HG02610 (cell line): Measurements from ENCODE around the gene IL31RA.
A peak's percentile ranks its signal among the peaks of the same experiment; 100 is the strongest.

Experiments
- ATAC-seq: cut with Tn5 transposase; IDR thresholded peaks from one replicate; pipeline ENCODE4 v1.9.1; 2021; ENCODE audit warnings: mild to moderate bottlenecking, moderate library complexity; ENCODE audit not compliant: unreplicated experiment

The IL31RA gene

DNA sequence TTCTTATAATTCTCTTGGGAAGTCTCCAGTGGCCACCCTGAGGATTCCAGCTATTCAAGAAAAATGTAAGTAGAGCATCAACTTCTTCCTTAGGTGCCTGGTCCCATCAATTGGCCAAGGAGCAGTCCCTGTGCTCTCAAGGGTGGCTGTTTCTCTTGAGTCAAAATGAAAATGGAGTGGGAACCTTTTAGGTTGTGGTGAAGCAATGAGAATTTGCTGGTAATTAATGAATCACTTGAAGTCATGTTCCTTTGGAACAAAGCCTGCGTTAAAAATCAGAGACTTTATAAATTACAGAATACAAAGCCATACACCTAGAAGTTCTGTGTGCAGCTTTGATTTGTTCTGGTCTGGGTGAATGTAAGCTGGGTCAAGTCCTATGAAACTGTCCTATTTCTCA, 48.9 kb downstream of the IL31RA start:
- ATAC-seq: peak; percentile 37

DNA sequence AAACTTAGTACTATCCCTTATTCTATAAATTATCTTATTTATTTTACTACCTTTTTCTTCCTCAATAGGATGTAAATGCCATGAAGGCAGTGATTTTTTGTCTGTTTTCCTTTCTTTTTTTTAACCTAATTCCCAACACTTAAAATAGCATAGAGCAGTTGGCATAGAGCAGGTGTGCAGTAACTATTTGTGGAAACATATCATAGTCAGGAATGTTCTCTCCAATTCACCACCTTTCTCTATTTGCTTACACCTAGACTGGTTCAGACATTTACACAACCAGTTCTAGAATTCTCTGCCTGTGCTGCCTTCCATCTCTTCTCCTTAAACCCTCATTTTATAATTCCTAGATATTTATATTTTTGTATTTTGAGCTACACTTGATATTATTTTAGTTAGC, 49.6 kb downstream of the IL31RA start:
- no peak for ATAC-seq

DNA sequence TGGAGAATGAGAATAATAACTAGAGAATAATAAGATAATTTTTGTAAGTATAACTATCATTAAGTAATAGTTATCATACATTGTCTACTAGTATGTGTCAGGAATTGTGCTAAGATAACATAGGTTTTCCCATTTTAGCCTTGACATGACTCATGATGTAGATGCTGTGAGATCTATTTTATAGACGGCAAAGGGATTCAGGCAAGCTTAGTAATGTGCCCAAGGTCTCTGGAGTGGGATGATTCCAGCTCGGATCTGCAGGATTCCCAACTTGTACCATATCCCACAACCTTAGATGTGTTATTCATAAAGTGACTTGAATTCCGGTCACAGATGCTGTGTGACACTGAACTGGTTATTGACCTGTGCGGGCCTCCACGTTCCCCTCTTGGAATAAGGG, 51.5 kb downstream of the IL31RA start:
- no peak for ATAC-seq

DNA sequence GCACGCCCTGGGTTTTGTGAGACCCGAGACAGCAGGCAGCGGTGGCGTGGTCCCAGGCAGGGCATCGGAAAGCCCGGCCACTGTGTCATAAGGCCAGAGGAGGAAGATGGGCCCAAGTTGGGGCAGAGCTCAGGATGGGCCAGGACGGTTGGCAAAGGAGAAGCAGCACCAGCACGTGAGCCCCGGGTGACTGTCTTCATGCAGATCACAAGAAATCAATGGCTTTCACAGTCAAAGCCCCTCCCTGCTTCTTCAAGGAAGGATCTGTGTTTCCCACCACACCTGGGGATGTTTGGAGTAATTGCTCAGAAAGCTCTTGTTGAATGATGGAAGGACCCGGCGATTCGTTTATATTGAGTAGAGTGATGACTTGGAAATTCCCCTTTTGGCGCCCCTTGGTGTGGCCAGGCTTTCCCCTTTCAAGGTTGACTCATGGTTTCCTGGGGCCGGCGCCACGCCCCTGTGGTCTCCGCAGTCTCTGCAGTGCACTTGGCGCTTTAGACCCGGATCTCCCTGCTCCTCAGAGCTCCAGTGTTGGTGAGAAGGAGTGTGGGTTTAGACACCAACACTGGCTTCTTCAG, 52.1 kb downstream of the IL31RA start:
- peak; percentile 94 for ATAC-seq

DNA sequence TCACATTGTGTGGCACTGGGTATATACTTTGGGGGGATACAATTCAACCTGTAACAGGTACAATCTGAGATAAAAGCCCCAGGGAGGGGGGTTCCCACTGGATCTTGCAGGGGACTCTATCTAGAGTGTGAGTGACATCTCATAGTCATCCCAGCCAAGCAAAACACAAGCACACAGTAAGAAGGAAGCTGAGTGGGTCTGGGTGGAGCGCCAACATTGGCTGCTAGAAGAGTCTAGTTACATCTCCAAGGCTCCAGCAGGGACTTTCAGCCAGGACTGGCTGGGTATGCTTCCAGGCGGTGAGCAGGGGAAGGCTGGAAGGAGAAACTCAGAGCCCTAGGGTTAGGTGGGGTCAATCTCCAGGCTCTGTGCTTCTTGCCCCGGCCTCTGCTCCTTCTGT, 53.0 kb downstream of the IL31RA start:
- ATAC-seq: no peak

DNA sequence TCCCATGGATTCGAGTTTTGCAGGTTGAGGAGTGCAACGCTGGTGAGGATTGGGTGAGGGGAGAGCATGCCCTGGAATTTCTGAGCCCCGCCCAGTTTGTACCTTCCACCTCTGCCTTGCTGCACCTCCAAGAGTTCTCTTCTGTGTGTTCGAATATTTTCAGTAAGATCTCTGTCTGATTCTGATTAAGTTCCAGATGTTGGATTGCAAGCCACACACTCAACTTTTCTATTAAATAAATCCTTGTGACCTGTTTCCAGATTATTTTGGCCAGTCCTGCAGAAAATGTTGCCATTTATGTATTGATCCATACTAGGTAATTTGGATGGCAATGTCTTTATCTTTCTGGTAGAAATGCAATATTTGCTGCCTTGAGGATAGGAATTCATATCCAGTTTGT, 54.1 kb downstream of the IL31RA start:
- no peak for ATAC-seq

DNA sequence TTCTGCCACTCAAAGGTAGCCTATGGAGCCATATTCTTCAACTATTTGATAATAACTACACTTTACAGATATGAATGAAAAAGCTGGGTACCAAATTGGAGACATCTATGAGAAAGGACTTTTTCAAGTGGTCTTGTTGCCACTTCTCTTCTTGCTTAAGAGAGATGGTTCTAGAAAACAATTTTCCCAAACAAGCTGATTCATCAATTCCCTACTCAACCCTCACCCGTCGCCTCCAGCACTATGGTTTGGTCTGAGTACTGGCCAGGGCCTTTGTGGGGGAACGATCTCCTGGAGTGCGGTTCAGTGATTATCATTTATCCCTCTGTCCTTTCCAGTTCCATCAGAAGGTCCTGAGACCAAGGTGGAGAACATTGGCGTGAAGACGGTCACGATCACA, 56.8 kb downstream of the IL31RA start:
- ATAC-seq: no peak

DNA sequence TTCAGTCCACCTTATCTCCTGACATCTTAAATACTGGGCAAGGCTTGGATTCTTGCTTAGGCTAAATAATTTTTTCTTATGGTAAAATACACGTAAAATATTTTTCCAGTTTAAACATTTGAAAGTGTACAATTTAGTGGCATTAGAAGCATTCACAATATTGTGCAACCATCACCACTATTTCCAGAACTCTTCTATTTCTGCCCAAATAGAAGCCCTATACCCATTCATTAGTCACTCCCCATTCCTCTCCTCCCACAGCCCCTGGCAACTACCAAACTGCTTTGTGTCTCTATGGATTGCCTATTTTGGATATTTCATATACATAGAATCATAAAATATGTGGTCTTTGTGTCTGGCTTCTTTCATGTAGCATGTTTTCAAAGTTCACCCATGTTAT, 57.6 kb downstream of the IL31RA start:
- ATAC-seq: no peak

DNA sequence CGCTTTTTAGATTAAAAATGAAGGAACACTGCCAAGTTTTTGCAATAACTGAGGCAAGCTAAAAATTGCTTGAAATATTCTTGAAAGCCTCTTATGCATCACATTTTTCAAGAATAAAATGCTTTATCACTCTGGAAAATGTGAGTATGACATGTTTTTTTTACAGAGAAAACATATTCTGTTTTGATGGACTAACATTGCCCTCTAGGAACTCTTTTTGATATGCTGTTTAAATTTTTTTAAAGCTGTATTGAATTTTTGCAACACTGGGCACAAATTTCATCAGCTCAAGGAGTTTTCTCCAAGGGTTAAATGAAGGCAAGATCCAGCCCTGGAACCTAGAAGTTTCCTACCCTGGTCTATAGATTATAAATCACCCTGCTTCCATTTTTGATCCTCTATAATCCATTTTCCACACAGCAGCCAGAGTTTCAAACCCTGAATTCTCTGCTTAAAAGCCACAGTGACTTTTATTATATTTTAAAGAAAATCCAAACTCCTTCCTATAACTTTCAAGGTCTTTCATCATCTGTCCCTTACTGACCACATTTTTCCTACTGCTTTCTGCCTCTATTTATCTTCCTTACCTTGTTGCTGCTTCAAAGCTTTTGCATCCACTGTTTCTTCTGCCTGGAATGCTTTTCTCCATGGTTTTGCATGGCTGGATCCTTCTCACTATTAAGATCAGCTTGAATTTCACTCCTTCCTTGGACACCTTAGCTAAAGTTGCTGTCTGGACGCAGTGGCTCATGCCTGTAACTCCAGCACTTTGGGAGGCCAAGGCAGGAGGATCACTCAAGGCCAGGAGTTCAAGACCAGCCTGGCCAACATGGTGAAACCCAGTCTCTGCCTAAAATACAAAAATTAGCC, 60.9 kb downstream of the IL31RA start:
- ATAC-seq: no peak

DNA sequence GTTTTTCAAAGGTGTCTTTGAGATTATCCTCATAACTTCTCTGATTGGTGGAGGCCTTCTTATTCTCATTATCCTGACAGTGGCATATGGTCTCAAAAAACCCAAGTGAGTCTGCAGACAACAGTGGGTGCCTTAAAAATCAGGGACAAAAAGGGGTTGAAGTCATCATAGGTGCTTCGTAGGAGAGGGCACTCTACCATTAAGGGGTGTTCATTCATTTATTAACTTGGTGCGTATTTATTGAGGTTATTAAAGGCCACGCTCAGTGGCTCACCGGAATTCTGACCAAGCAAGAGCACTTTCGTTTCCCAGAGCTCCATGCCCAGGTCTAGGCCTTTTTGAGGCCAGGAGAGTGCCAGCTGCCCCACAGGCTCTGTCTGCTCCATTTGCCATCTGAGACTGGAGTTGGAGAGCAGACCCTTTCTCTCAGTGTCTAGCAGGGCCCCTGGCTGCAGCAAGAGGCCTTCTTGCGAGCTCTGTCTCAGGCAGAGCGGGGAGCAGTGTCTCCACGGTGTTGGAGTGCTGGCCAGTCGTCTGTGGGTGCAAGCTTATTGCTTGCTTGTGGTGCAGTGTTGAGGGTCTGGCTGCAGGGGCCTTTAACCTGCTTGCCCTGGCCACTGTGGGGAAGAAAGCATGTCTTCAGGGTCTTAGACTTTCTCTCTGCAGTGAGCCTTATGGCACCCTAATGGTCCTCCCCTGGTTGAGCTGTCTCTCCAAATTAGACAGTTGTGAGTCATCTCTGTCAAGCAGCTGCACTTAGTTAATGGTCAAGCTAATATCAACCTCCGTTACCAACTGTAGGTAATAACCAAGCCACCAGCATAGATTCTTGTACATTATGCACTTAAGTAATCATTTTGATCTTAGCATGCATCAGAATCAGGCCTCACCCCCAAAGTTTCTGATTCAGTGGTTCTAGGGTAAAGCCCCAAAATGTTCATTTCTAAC, 62.6 kb downstream of the IL31RA start:
- ATAC-seq: peak; percentile 82

DNA sequence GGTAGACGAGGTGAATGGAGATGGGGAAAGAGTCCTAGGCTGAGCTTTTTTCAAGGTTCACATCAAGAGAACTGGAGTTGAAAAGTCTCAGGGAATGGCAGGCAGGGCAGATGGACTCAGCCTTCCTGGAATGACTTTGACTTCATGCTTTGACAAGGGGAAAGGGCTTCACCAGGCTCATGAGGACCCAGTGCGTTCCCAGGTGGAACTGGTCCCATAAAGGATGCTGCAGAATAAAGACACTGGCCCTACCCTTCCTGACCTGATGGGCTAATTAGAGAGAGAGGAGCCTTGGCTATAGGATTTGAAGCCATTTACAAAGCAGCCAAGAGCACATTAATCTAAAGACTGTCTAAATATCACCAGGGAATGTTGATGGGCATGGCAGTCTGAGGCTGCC, 63.8 kb downstream of the IL31RA start:
- no peak for ATAC-seq

DNA sequence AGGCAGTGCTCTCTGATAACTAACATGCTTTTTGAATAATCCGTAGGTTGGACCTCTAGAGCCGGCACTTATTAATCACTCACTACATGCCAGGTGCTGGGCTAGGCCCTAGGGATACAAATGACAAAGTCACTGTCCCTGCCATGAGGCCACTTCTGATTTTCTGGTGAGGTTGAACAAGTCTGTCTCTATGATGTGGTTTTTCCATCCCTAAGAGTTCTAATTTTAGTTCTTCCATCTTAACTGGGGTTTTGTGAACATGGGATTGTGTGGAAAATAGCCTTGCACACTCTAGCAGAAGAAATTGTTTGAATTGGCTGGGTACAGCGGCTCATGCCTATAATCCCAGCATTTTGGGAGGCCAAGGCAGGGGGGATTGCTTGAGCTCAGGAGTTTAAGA, 64.6 kb downstream of the IL31RA start:
- ATAC-seq: no peak

DNA sequence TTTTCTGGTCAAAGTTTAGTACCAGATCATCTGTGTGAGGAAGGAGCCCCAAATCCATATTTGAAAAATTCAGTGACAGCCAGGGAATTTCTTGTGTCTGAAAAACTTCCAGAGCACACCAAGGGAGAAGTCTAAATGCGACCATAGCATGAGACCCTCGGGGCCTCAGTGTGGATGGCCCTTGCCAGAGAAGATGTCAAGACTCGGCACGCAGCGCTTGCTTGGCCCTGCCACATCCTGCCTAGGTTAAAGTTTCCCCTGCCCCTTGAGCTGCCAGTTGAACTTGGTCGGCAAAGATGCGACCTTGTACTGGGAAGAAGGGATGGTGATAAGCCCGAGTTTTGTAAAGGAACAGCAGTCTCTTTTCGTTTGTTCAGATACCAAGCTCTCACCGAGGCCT, 65.8 kb downstream of the IL31RA start:
- ATAC-seq: no peak

DNA sequence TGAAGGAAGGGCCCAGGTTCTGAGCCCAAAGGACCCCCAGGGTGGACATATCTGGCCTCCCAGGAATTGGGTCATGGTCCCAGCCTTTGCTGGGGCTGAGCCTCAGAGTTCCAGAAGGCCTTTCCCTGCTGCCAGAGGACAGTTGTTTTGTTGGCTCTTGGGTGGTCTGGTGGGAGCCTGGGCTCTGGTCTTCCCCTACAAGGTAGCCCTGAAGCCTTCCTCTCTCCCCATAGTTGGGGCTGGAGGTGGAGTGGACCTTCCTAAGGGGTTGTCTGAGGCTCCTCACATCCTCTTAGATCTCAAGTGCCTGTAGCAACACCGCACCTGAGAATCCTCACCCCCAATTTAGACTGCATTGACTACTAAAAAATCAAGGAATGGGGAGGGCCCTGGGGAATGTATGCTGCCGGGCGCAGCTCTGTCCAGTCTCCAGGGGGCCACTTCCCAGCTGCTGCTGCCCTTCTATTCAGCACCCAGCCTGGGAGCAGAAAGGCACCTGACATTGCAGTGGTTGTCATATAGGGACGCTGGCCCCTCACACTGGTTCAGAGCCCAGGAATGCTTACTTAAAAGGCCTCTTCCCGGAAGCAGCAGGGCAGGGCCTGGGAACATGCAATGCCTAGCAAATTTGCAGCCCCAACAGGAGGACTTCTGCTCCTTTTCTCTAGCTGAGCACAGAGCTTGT, 66.4 kb downstream of the IL31RA start:
- ATAC-seq: no peak

DNA sequence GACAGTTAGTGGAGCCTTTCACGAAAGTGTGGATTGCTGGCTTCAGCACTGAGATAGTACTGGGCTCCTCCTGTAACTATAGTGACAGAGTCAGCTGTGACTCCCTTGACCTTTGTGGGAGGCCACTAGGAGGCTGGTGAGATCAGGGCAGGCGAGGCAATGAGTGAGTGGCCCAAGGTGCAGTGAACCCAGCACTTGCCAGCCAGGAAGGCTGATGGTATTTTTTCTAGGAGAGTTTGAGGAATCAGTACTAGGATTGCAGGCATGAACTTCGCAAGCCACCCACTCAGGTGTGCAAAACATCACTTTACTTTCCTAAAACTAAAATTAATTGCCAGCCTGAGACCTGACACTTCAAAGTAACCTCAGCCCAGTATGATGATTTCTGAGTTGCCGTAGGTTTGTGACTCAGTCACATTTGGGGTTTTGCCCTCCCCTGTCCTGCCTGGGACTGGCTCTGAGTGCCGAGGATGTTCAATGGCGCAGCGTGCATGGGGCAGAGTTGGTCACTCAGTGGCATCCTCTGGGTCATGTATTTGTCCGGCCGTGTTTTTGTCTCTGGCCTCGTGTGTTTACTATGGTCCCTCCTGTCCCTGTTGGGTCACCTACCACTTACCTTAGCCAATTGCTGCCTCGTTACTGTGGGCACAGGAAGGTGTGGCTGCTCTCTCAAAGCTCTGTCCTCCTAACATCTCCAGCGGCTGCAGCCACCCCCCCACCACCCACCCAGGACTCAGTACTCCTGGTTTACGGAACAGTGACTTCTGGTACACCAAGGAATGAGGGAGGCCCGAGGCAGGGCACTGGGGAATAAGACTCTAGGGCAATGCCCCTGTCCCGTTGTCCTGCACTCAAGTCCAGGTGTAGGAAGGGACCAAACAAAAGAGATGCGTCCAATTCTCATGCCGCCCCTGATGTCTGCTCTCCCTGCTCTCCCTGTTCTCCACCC, 67.2 kb downstream of the IL31RA start:
- no peak for ATAC-seq

DNA sequence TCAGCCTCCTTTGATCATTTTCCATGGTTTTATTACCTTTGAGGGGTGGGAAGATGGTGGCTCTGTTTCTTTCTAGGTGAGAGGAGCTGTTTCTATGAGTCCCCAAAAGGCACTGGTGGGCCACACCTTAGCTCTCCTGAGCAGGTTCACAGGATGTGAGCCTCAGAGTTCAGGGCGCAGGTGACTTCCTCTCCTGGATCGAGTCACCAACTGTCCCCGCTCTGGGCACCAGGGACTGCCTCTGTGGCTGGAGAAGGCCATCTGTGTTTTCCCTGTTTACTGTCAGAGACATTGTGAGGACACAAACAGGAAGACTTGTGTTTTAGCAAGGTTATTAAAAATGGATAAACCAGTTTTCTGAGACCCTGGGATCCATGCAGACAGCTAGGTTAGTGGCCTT, 68.5 kb downstream of the IL31RA start:
- no peak for ATAC-seq

DNA sequence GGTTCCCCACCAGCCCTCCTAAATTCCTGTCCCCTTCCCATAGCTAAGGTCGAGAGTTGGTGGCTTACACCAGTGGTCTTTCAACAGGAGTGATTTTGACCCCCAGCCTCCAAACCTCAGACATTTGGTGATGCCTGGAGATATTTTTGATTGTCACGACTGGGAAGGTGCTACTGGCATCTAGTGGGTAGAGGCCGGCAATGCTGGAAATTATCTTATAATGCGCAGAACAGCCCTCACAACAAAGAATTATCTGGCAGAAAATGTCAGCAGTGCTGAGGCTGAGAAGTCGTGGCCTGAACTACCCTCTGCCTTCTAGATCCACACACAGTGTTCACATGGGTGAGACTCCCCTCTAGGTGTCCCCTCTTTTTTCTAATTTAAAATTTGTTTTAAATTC, 69.6 kb downstream of the IL31RA start:
- ATAC-seq: no peak

DNA sequence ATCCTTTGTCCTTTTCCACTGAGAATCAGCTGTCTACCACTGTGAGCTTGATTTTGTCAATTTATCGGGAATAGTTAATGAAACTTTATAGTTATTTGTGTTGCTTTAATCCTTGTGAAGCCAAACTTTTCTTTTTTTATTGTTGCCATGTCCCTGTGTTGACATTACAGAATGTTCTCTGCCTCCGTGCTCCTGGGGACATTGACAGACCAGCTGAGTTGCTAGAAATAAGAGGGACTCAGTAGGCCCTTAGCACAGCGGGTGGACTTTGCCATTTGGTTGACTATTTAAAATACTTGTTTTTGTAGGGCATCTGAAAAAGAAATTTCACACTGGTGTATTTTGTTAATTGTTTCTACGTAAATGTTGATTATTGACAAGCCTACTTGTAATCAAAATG, 70.5 kb downstream of the IL31RA start:
- ATAC-seq: no peak

DNA sequence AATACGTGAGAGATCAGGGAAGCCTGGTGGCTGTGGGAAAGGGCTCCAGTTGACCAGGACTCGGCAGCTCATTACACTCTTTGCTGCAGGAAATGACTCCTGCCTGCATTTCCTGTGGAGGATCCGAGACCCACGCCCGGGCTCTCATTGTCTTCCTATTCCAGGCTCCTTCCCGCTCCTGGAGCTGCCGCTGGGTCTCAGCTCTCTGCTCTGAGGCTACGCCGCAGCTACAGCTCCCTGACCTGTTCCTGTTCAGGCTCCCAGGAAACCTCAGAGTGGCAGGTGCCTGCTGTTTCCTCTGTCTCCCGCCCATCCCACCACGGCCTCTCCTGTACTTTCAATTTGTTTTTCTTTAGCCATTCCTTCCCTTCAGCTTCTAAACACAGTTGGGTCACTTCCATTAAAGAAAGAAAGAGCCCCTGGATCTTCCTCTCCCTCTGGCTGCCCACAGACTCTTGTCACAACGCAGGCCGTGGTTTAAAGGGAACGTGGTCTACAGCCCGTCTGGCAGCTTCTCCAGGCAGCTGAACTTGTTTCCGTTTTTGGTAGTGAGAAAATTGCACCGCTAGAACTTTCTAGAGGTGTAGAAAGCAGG, 72.1 kb downstream of the IL31RA start:
- ATAC-seq: no peak
